NCI-H226 (cell line): Measurements from ENCODE around the gene PAN3.

Experiments used
- DNase-seq: peaks from one replicate; pipeline ENCODE4 v3.0.0-alpha.2; 2015

PAN3 gene

DNA sequence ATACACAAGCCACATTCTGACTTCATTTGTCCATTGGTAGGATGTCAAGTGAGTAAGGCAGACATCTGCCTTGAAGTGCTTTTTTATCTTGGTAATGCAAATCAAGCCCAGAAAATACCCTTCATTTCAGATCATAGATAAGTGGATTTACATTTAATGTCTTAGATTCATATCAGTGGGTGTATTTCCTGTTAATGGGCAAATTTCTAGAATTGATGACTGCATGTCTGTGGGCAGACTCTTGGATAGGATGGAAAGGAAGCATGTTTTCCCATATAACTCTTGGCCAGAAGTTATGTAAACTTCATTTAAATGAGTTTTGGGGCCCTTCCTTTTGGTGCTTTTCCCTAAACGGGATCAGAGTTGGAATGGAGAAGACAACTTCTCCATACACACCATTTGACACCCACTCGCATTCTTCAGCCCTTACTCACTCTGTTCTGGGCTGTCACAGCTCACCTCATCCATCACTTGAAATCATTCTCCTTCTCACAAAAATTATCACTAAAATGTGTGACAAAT is 202.0 kb downstream of the PAN3 start:
- DNase-seq = peak; percentile 24

DNA sequence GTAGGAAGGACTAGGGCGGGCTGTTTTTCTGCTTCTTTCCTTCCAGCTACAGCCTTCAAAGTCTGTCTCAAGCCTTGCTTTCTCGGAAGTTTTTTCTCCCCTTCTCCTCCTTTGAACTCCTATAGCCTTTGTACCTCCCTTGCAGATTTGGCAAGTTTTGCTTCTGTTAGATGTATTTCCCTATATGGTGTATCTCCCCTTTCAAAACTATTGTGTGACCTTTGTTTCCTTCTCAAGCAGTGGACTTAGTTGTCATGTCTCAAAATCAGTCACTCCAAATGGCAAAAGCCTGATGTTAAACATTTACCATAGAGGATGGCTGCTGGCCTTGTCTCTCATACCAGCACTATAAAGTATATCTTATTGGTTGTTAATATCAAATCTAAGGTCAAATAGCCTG is 203.9 kb downstream of the PAN3 start:
- no peak for DNase-seq

DNA sequence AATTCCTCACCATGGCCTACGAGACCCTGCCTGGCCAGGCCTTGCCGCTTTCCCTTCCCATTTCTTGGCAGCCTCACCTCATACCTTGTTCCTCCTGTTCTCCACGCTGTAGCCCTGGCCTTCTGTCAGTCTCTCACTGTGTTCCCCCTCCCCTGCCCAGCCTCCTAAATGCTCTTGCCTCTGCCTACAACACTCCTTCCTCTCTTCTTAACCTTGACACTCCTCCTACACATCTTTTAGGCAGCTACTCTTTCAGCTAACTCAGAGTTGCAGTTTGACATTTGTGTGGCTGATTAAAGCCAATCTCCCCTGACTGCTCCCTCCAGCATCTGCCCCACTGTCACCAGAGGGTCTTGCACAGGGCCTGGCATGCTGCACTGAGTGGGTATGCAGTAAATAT is 205.8 kb downstream of the PAN3 start:
- no peak for DNase-seq
